HG02970 (cell line): ENCODE results near the gene NLRP7.
"Not testable (repeated sequence)": the region's sequence is repeated elsewhere in the genome, so short reads cannot be mapped to it uniquely, and the experiment has no call there.

Experiments
- ATAC-seq: cut with Tn5 transposase; IDR thresholded peaks from one replicate; pipeline ENCODE4 v1.9.1; 2021; ENCODE audit warnings: mild to moderate bottlenecking, moderate library complexity, moderate number of reproducible peaks; ENCODE audit not compliant: unreplicated experiment, low FRiP score

Gene NLRP7

GRCh38 chr19:54921082-54921481, 26.2 kb downstream of the NLRP7 start:
- ATAC-seq: no peak

DNA sequence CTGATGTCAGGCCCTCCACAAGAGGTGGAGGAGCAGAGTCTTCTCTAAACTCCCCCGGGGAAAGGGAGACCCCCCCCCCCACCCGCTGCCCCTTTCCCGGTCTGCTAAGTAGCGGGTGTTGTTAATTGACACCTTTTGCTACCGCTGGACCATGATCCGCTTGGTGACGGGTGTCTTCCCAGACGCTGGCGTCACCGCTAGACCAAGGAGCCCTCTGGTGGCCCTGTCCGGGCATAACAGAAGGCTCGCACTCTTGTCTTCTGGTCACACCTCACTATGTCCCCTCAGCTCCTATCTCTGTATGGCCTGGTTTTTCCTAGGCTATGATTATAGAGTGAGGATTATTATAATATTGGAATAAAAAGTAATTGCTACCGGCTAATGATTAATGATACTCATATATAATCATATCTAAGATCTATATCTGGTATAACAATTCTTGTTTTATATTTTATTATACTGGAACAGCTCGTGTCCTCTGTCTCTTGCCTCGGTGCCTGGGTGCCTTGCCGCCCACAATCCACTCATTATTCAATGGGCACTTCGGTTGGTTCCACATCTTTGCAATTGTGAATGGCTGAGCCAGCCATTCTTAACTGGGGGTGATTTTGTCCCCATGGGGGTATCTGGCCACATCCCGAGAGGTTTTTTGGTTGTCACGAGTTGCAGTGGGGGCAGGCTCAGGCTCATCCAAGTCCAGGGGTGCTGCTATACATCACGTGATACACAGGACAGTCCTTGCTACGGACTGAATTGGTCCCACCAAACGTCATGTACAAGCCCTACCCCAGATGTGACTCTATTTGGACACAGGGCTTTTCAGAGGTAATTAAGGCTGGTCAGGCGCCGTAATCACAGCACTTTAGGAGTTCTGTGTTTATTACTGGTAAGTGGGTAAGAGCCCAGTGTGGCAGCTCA, 27.4 kb downstream of the NLRP7 start:
- not testable (repeated sequence) for ATAC-seq

GRCh38 chr19:54918499-54918898, 28.8 kb downstream of the NLRP7 start:
- ATAC-seq: no peak

- no peak for ATAC-seq
Measured at GRCh38 chr19:54916822-54917221, 30.5 kb downstream of the NLRP7 start.

DNA sequence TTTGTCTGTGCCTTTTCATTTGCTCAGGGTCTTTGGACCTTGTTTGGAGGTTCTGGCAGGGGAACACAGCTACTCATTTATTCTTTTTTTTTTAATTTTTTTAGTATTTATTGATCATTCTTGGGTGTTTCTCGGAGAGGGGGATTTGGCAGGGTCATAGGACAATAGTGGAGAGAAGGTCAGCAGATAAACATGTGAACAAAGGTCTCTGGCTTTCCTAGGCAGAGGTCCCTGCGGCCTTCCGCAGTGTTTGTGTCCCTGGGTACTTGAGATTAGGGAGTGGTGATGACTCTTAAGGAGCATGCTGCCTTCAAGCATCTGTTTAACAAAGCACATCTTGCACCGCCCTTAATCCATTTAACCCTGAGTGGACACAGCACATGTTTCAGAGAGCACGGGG, 39.4 kb downstream of the NLRP7 start:
- not testable (repeated sequence) for ATAC-seq

GRCh38 chr19:54906819-54907218, 40.5 kb downstream of the NLRP7 start:
- no peak for ATAC-seq

- ATAC-seq: no peak
Measured at GRCh38 chr19:54905803-54906511, 41.4 kb downstream of the NLRP7 start, which contains the start of gene NCR1. Gene NCR1, plus strand, starts transcription at chr19:54906148. Its CDS starts 40 bp downstream, at chr19:54906188.

- ATAC-seq: no peak
Measured at GRCh38 chr19:54905421-54905802, 41.9 kb downstream of the NLRP7 start.

DNA sequence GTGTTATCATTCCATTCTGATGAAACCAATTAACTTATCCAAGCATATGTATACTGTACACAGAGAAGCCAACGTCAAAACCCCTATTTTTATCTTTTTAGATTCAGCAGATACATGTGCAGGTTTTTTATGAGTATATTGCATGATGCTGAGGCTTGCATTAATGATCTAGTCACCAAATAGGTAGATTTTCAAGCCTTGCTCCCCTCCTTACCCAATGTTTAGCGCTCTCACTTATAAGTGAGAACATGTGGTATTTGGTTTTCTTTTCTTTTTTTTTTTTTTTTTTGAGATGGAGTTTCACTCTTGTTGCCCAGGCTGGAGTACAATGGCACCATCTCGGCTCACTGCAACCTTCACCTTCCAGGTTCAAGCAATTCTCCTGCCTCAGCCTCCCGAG, 43.1 kb downstream of the NLRP7 start:
- not testable (repeated sequence) for ATAC-seq

DNA sequence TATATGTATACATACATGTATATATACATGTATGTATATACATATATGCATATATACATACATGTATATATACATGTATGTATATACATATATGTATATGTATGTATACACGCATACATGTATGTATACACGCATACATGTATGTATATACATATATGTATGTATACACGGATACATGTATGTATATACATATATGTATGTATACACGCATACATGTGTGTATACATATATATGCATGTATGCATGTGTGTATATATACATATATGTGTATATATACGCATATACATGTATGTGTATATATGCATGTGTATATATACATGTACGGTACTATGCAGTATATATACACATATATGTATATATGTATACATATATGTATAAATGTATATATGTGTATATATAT, 44.0 kb downstream of the NLRP7 start:
- no peak for ATAC-seq

DNA sequence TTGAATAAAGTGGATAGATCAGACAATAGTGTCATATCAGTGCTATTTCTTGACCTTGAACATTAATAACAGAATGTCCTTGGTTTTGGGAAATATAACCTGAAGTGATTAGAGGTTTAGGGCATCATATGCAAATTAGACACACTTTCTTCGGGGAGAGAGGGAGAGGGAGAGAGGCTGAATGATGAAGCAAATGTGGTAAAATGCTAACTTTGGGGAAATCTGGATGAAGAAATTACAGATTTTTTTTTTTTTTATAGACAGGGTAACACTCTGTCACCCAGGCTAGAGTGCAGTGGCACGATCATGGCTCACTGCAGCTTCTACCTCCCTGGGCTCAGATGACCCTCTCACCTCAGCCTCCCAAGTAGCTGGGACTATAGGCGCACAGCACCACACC, 45.3 kb downstream of the NLRP7 start:
- ATAC-seq: no peak

DNA sequence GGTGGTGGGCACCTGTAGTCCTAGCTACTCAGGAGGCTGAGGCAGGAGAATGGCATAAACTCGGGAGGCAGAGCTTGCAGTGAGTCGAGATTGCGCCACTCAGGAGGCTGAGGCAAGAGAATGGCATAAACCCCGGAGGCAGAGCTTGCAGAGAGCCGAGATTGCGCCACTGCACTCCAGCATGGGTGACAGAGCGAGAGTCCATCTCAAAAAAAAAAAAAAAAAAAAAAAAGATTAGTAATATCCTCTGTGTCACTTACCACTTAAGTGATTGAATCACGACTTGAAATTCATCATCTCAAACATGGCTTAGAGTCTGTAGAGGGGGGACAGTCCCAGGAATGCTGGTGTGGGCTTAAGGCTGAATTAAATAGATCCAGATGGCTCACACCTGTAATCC, 46.2 kb downstream of the NLRP7 start:
- not testable (repeated sequence) for ATAC-seq

- not testable (repeated sequence) for ATAC-seq
Measured at GRCh38 chr19:54899646-54900045, 47.7 kb downstream of the NLRP7 start.

DNA sequence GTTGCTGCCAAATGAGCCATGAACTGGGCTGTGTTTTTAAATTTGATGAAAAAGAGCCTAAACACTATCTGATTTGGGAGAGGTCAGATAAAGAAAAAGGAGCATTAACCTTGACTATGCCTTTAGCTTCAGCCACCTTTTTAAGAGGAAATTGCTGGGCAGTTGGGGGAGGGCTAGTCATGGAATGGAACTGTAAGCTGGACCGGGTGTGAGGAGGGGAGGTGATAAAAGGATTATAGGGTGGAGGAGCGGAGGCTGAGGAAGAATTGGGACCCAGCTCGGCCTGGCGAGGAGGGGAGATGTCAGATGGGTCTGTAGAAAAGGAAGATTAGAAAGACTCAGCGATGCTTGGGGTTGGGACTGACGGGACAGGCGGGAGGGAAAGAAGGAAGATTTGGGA, 48.6 kb downstream of the NLRP7 start:
- not testable (repeated sequence) for ATAC-seq

- ATAC-seq: no peak
Measured at GRCh38 chr19:54896036-54896435, 51.3 kb downstream of the NLRP7 start.

- not testable (repeated sequence) for ATAC-seq
Measured at GRCh38 chr19:54894106-54894505, 53.2 kb downstream of the NLRP7 start.

- no peak for ATAC-seq
Measured at GRCh38 chr19:54893406-54893805, 53.9 kb downstream of the NLRP7 start.

DNA sequence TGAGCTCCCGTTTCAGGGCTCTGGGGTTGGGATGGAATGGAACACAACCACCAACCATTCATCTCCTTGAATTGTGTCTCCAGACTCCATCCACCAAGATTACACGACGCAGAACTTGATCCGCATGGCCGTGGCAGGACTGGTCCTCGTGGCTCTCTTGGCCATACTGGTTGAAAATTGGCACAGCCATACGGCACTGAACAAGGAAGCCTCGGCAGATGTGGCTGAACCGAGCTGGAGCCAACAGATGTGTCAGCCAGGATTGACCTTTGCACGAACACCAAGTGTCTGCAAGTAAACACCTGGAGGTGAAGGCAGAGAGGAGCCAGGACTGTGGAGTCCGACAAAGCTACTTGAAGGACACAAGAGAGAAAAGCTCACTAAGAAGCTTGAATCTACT, 57.8 kb downstream of the NLRP7 start:
- ATAC-seq: no peak

GRCh38 chr19:54888239-54888638, 59.1 kb downstream of the NLRP7 start:
- ATAC-seq: no peak

DNA sequence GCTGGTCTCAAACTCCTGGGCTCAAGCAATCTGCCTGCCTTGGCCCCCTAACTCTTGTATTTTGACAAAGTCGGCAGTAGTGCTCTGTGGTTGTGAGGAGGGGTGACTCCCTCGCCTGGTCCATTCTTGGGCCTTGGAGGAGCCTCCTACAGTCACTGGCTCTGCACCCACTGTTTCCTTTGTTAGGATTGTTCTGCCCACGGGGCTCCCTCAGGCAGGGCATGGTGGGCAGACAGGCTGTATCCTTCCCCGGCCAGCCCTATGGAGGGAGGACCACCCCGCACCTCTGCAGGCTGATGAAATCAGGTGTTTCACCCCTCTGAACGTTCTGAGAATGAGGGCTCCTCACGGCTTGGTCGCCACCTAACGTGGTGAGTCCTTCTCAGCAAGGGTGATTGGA, 64.1 kb downstream of the NLRP7 start:
- no peak for ATAC-seq

DNA sequence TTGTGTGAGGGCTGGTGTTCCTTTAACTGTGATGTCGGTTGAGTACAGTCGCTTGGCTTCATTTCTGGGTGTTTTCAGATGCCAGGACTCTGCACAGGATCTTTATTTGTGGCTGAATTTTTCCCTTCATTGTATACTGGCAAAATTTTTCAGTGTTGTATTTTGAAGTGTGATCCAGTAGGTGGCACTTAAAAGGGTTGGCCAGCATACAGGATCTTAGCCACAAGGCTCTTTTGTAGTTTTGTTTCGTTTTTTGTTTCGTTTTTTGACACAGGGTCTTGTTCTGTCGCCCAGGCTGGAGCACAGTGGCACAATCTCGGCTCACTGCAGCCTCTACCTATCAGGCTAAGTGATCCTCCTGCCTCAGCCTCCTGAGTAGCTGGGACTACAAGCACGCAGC, 64.6 kb downstream of the NLRP7 start:
- no peak for ATAC-seq

DNA sequence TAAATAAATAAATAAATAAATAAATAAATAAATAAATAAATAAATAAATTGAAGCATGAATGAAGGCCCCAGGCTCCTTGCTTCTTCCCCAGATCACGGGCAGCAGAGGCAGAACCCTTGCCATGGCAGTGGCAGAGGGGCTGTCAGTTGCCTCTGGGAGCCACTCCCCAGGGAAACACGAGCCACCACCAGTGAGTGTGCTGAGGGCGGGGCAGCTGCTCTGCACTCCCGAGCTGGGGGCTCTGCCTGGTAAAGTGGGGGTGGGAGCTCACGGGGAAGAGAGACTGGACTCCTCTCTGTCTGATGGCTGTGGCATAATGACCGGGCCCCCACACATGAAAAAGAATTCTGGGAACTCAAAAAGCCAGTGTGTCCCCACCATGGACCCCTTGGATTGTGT, 65.4 kb downstream of the NLRP7 start:
- ATAC-seq: no peak
